ENCODE measurements around the gene PAFAH2.
"Not testable (repeated sequence)": the region's sequence is repeated elsewhere in the genome, so short reads cannot be mapped to it uniquely, and the experiment has no call there.

Gene PAFAH2

DNA sequence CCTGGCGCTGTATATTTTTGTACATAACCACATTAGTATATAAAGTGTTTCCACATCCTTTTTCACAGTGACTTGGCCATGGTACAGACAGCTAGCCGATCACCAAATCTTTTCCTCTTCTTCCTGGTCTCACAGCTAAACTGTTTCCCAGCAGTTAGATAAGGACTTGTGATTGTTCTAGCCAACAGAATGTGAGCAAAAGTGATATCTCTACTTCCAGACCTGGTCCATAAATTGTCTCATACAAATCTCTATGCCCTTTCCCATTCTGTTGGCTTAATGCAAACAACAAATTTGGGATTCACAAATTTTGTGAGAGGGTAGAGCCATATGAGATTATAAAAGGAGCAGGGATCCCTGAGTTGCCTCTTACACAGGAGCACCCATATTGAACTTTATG, 19.5 kb downstream of the PAFAH2 start:
- no peak for DNase-seq

DNA sequence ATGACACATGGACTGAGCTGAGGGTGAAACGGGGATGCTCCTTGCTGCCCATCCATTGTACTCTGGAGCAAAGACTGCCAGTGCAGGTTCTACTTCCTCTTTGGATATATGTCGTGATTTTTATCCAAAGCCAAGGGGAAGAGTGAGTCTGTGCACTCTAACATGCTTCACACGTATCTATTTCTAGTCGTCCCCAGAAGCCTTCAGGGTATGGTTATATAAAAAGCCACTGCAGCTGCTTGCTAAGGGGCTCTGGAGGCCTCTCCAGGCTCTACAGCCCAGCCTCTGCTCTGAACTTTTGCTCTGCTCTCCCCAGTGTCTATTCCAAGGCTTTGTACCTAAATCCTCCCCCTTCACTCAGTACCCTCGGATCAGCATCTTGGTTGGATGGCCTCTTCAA, 20.1 kb downstream of the PAFAH2 start:
- no peak for DNase-seq

DNA sequence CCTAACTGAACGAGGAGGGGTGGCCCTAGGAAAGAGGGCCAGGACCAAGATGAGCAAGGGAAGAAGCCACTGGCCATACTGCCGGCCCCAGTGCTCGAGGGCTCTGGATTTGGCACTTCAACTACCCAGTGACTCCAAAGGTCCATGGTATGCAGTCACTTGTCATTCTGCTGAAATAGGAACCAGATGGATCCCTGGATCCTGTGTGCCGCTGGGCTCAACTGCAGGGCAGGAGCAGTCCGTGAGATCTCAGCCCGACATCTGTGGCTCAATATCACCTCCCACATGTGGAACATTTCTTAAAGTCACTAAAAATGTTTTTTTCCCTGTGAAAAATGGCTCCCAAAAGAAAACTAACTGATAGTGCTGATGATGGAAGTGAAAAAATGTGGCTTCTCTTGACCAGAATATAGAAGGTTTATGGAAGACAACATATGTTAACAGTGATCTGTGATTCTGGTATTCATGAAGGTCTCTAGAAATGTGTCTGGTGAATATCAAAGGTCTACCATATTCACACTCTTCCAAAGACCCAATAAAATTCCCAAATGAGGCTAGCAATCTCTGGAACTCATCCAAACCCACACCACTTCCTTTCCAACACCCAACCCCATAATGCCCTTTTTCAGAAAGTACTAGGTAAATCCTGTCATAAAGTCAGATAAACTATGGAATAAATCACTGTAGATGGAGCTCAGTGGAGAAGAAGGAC, 24.1 kb downstream of the PAFAH2 start:
- no peak for DNase-seq

DNA sequence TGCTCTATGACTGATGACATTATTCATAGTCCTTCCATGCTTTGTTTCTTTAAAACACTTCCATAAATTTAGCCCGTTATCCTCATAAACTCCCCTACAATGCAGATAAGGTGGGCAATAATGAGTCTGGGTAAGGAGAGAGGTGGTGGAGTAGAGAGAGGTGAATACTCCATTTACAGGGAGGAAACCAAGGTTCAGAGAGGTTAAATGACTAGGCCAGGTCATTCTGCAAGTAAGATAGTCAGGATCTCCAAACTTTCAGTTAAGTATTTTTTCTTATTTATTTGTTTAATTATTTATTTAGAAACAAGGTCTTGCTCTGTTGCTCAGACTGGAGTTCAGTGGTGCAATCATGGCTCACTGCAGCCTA, 26.1 kb downstream of the PAFAH2 start:
- no peak for DNase-seq

DNA sequence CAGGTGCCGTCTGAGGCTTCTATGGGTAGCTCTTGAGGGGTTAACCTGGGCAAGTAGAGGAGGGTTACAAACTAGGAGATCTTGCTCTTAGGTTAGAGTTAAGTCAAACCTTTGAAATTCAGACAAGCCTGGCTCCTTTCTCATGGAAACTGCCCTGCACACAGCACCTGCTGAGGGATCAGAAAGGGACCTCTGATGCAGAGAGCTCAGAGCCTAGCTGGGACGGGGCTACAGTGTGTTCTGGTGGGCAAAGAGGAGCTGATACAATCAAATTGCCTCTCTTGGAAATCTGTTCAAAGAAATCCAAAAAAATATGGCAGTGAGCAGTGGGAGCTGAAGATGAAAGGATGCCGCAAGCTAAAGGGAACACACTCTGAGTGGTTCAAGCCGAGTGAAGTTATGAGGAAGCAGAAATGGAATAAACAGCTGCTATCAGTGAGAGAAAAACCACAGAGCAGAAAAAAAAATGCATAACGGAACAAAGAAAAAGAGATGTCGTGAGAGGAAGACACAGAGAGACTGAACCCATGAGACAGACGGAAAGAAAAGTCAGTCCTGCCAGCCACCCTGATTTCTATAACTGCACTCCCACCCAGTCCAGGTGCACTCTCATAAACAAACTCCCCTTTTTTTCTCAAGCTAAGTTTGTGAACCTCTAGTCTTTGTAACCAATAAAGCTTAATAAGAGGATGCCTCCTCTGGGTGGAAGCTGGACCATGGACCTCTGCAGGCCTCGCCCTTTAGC, 26.6 kb downstream of the PAFAH2 start:
- DNase-seq, result peak in 1 of 2 experiments; percentile 15

DNA sequence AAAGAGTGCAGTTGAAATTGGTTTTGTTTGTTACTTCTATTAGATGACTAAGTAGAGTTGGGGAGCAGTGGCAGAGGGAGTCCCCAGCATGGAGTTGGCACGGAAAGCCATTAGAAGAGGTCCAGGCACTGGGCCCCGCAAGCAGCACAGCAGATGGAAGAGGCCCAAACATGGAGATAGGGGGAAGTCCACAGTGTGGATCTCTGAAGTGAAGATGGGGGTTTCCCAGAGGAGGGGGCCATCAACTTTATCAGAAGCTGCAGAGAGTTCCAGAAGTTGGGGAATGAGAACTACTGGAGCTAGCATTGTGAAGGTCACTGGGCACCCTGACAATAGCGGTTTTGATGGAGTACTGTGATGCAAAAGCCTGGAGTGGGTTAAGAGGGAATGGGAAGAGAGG, 30.6 kb downstream of the PAFAH2 start:
- DNase-seq, result no peak

DNA sequence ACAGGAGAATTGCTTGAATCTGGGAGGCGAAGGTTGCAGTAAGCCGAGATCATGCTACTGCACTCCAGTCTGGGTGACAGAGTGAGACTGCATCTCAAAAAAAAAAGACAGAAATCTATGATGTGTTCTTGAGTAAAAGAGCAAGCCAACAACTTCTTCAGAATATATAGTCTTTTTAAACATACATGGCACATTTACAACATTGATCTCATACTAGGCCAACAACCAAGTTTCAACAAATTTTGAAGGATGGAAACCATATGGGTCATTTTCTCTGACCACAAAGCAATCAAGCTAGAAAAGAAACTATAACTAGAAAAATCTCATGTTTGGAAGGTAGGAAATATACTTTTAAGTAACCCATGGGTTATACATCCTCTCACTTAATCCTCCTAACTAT, 38.3 kb downstream of the PAFAH2 start:
- DNase-seq, result no peak

DNA sequence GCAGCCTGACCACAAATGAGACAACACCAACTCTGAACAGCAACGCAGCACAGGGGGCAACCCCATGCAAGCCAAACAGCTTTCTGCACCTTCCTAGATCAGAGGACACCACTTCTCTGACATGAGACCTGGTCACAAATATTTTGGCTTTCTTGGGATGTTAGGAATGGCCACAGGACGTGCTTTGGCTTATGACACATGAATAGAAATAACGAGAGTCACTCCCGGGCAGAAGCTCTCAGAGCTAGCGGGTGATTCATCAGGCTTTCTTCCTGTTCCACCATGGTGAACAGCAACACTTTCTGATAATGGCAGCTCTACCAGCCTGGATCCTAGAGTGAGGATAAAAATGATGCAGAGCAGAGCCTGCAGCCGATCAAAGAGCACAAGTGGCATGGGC, 39.4 kb downstream of the PAFAH2 start:
- DNase-seq, result no peak

DNA sequence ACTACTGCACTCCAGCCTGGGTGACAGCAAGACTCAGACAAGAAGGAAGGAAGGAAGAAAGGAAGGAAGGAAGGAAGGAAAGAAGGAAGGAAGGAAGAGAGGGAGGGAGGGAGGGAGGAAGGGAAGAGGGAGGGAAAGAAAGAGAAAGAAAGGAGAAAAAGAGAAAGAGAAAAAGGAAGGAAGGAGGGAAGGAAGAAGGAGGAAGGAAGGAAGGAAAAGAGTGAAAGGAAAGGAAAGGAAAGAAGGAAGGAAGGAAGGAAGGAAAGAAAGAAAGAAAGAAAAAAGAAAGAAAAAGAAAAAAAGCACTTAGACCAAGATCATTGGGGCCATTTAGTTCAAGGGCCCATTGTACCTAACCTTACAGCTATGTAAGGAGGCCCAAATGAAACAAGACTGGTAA, 42.3 kb downstream of the PAFAH2 start:
- no peak for DNase-seq

DNA sequence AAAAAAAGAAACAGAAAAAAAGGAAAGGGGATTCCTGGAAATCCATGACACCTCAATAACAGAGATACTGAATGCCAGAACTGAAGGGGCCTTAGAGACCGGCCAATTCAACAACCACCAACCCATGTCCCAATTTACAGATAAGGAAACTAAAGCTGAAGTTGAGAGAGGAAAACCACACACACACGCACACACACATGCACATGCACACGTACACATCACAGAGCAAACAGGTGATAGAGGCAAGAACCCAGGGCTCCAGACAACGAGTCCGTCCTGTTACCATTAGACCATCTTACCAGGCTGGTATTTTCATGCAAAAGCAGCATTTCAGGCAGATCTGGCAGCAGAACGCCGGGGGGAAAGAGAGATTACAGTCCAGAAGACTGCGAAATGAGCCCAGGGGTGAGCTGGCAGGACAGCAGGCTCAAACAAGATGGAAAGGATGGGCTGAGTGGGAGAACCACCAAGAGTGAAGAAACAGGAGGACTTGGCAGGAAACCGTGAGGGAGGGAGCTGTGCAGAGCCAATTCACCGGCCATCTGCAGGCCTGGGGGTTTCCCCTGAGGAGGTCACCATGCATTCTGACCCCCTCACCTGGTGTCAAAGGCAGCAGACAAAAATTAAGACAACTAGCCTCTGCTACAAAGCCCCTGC, 43.5 kb downstream of the PAFAH2 start:
- no peak for DNase-seq

DNA sequence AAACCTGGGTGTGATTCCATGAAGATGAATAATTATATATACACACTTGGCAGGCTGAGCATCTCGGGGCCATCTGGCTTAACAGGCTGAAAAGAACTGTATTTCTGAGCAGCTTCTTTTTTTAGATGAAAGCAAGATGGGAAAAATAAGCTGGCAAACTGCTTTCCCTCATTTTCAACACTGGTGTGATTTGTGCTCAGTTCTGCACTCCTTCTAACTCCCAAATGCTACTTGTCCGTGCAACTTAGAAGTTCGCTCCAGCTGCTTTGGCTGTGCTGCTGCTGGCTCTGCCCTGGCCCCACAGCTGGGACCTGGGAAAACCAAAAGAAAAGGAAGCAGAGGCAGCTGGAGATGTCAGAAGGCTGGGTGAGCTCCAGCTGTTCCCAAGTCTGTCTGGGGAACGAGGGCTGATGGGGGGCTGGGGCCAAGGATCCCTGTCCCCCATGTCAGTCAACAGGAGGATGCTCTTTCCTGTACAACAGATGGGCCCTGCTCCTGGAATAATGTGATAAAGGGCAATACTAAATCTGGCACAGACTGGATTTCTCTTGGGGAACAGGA, 44.9 kb downstream of the PAFAH2 start:
- no peak for DNase-seq

DNA sequence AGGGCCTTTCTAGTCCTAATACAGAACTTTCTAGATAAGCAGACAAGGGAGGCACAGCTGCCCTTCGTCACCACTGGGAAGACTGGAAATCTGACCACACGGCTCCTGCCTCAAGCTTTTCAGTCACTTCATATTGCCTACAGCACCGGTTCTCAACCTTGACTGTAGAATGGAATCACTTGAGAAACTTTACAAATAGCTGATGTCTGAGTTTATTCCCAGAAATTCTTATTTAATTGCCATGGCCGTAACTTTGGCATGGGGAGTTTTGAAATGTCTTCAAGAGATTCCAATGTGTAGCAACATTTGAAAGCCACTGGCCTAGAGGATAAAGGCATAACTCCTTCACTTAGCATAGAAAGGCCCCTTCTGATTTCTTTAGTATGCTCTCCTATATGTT, 49.2 kb downstream of the PAFAH2 start:
- DNase-seq, result no peak

DNA sequence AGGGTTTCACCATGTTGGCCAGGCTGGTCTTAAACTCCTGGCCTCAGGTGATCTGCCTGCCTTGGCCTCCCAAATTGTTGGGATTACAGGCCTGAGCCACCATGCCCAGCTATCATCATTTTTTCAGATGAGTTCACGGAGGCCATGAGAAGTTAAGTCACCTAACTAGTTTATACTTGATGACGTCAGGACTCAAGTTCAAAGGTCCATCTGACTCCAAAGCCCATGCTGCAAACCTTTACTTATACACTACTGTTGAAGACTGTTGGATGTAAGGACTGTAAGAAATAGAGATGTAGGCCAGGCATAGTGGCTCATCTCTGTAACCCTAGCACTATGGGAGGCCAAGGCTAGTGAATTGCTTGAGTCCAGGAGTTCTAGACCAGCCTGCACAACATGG, 50.8 kb downstream of the PAFAH2 start:
- no peak for DNase-seq

DNA sequence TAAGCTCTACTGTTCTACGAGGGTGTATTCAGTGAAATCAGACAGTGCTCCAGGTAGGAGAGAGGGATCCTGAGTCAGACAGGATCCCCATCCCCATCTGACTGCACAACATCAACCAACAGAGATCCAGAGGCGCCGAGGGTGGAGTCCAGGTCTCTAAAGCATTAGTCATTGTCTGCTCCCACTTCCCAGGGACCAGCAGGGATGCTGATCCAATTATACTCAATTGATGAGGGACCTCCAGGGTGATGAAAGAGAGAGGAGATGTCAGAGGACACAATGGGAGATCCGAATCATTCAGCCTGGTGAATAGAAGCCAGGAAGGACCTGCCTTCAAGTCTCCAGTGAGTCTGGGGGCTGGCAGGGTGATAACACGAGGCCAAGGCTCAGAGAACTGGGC, 52.1 kb downstream of the PAFAH2 start:
- DNase-seq, result no peak

DNA sequence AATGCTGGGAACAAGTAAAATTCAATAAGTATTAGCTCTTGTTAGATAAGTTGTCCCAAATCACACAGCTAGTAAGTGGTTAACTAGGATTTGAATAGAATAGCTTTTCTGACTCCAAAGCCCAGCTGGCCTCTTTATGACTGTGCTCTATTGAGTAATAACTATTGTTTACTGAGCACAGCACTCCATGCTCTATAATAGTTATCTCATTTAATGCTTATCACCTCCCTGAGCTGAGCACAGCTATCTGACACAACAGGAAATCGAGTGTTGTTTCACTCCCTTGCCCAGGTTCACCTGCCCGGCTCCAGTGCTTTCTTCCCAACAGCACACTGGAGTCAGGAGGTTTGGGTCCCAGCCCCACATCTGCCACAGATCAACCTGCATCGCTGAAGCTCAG, 52.9 kb downstream of the PAFAH2 start:
- DNase-seq, result no peak

DNA sequence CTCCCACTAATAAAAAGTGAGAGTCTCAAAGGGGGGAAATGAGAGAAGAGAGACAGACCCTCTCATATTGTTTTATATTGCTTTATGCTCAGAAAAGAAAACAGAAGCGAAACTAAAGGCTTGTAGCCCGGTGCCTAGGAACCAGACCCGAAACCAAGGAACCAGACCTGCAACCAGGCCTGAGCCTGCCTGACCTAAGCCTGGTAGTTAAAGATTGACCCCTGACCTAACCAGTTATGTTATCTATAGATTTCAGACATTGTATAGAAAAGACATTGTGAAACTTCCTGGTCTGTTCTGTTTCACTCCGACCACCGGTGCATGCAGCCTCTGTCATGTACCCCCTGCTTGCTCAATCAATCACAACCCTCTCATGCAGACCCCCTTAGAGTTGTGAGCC, 54.4 kb downstream of the PAFAH2 start:
- DNase-seq, result not testable (repeated sequence)

DNA sequence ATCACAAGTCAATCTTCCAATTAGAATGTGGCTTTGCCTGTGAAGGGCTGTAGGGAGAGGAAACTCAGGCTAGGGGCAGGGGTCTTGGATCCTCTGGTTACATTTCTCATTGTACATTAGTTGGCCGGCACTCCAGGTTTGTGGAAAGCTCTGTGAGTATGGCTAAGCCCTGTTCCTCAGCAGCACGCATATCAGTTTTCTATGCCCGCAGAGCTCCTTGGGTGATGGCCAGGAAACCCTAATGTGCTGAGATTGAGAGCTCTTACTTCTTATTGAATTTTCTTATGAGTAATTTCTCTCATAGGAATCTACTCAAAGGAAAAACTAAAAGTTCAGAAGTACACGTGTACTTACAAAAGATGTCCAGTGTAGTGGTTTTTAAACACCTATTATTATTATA, 60.9 kb downstream of the PAFAH2 start:
- DNase-seq, result no peak

DNA sequence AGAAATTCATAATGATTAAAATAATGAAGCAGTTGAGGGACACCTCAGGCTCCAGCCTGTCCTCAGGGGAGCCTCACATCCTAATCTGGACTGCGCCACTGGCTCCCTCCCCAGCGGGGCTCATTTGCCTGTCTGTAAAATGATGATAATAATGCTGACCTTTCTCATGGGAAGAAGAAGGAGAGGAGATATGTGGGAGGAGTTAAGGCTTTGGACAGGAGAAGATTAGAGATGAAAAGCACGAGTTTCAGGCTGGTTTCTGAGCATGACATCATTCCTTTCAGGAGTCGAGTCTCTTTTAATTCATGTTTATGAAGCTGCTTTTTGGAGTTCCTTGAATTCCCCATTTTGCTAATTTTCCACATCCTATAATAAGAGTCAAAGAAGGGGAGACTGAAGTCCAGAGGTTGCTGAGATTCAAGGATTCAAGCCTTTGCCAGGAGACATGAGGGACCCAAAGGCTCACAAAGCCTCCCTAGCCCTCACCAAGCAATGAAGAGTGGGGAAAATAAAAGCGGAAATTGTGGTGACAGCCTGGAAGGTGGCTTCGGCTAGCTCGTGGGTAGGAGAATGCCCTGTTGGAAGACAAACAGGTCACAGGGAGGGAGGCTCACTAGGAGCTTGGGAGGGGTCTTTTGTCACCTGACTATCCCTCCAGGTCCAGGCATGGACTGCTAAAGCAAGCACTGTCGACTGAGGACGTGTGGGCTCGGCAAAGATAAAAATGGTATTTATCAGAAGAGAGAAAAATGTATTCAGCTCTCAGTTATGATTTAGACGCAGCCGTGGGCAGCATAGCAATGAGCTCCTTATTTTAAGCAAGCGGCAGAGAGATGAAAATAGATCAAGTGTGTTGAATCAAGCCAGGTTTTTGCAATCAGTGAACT, 64.1 kb downstream of the PAFAH2 start:
- DNase-seq, result no peak

DNA sequence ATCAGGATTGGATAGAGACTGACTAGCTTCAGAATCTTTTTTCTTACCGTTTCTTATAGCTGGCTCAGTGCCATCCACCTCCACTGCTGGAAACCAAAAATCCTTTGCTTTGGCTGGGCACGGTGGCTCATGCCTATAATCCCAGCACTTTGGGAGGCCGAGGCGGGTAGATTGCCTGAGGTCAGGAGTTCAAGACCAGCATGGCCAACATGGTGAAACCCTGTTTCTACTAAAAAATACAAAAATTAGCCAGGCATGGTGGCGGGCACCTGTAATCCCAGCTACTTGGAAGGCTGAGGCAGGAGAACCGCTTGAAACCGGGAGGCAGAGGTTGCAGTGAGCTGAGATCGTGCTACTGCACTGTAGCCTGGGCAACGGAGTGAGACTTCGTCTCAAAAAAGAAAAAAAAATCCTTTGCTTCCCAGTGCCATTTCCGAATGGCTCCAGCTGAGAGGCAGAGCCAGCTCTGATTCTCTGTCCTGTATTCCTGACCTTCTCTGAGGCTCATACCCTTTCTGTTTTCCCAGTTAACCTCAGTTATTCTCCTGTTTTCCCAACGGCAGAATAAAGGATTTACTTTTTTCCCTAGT, 65.0 kb downstream of the PAFAH2 start:
- DNase-seq, result not testable (repeated sequence)

DNA sequence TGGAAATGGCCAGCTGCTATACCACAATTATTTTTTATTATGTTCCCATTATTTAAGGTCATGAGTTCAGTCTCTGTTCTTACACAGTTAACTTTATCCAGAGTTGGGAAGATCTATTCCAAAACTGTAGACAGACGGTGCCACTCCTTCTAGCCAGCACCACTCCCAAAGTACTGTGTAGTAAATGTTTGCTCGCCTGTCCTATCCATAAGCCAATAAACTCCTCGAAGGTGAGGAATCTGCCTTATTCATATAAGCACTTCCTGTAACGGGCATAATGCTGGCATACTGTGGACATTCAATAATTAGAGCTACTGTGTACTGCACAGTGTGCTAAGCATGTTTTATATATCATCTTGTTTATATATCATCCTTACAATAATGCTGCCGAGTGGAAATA, 65.5 kb downstream of the PAFAH2 start:
- no peak for DNase-seq

DNA sequence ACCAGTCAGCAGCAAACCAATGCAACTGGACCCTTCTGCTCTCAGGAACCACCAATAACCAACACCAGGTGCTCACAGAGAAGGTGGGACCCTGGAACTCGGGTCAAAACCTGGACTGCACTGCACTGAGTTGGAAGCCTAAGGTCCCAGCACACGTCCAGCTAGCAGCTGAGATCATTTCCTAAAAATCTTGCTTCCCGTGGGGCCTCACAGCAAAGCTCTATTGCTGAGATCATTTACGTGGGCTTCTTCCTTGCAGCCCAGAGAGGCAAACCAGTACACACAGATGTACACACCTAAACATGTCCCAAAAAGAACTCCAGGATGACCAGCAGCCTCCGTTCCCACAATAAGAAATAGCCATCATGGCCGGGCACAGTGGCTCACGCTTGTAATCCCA, 68.8 kb downstream of the PAFAH2 start:
- DNase-seq, result no peak

DNA sequence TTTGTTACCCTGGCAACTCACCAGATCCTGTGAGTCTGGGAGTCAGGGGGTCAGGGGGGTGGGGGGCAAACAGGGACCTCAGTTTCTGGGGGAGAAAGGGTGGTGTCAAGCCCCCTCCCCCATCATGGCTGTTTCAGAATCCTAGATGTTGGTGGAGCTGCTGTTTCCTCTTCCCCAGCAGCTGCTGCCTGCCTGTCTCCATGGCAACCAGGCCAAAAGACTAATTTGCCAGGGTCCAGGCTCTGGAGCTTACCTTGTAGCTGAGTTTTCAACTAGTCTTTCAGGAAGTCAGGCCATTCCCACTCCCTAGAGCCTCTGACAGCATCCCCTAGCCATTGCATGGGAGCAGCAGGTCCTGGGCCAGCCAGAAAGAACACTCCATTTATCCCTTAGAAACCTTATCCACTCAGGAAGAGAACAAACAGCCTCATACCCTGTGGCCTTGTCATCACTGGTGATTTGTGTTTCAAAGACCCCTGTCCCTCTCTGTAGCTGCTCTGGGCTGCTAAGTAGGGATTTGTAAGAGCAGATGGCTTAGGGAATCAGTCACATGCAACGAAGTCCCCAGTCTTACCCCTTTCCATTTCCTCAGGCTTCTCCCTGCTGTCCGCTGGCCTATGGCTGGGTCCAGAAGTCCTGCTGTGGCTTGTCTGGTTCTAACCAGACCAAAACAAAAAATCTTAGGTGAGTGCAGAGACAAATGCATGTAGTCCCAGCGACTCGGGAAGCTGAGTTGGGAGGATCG, 70.2 kb downstream of the PAFAH2 start:
- DNase-seq, result no peak

Data from activated CD4-positive, alpha-beta T cell treated with anti-CD3 and anti-CD28 coated beads, Interleukin-2, amount 50 U/mL, for 48 hours (primary cell).